Pancreas (tissue), 10 donors: ENCODE measurements around the gene DUSP3. TPM values are rescaled to one million over a fixed set of nuclear protein-coding genes. Genes with fewer than 3 reads are reported as not detected.

Experiments used
- ATAC-seq, 4 donors: fragments of 200-7000 bp; cut with Tn5 transposase; one replicate each; pipeline versions ENCODE4 v1.8.0 to v1.9.1; 2020; ENCODE audit warnings: mild to moderate bottlenecking in 4 of 4, moderate library complexity in 4 of 4
- DNase-seq, 6 donors: peaks; one replicate each; pipeline ENCODE4 v3.0.0-alpha.2; 2020
- FAIRE-seq: peaks from 2 replicates; lab custom pipeline; 2012; peaks lifted over from hg19 to GRCh38; lab: Jason Lieb, UNC
- H3K27ac ChIP-seq, 4 donors: fragments of 200-600 bp; sonication (generic); 1 replicate in 3 of 4; 2 replicates in 1 of 4; pipeline versions ENCODE4 v1.5.0 to v1.8.0; 2020
- H3K27me3 ChIP-seq, 4 donors: fragments of 200-600 bp; one replicate each; pipeline ENCODE4 v1.8.0; 2021
- H3K36me3 ChIP-seq, 3 donors: fragments of 200-600 bp; sonication (generic) in 1 of 3; one replicate each; pipeline versions ENCODE4 v1.5.0 to v1.8.0; 2020 to 2021
- H3K4me1 ChIP-seq, 3 donors: fragments of 200-600 bp; one replicate each; pipeline ENCODE4 v1.8.0; 2021
- H3K4me3 ChIP-seq, 4 donors: fragments of 200-600 bp; sonication (generic) in 2 of 4; one replicate each; pipeline versions ENCODE4 v1.5.0 to v1.8.0; 2020 to 2021
- H3K9me3 ChIP-seq, 4 donors: fragments of 200-600 bp; one replicate each; pipeline ENCODE4 v1.8.0; 2021
- CTCF ChIP-seq, 4 donors: fragments of 200-600 bp; sonication (generic) in 3 of 4; IDR thresholded peaks; one replicate each; pipeline versions ENCODE4 v1.5.0 to v1.8.0; 2021; ENCODE audit warnings: antibody characterized with exemption in 4 of 4
- WGBS, 2 donors: extraction: QIAGEN DNeasy Blood & Tissue Kit; methylation state at CpG; one replicate each; pipeline ENCODE4 v1.1.7; 2013; 5-methylcytosine and 5-hydroxymethylcytosine counted together
- intact Hi-C, 3 donors: fragments of 100-400 bp; cut with DNase I; formaldehyde crosslinking; loops; one replicate each; pipeline versions ENCODE4 v1.11.1 to v1.14.2; 2022
- polyA plus RNA-seq, 2 donors: library from polyadenylated mRNA; stranded (reverse); fragments of 200-250 nt; gene quantifications; one replicate each; pipeline ENCODE4 v1.2.3, GENCODE V29; 2013
- total RNA-seq, 6 donors: library from RNA; stranded (reverse); fragmentation: NEBNext Ultra II Directional in 4 of 6; extraction: Animal tissue kit (Norgen Biotek cat#: 25700) in 4 of 6; gene quantifications; one replicate each; pipeline versions ENCODE4 v1.2.1 to v1.2.4, GENCODE V29; 2021 to 2023
- donor health status: healthy with polysubstance abuse.
- donor health status: DM: no; HTN: no; CAD: no; lungs with moderate emphysema.
- donor health status: DM: no; HTN: no; CAD: no.
- donor health status: control.
- donor health status: control.
- donor health status: Bipolar disorder and iron deficiency.
- donor health status: DM: yes; HTN: yes; CAD: no.
- donor health status: DM: no; HTN: no; CAD: no.
- donor health status: DM: no; HTN: no; CAD: no.
- donor health status: DM: yes; HTN: yes; CAD: no.

Gene DUSP3
- total and polyA plus RNA-seq, 8 donors, result 29.4 to 52.3 (median 40.7) TPM

- H3K27ac ChIP-seq, result no peak overlapping the region
- intact Hi-C loops, result loop anchor here (2.0 to 10.0 kb wide), 3 partner anchors 63 to 195 kb away; no protein-coding TSS in a partner anchor
- DNase-seq (no peak), FAIRE-seq (no peak), ATAC-seq (no peak)
- H3K9me3 ChIP-seq, result no peaks in the 10 kb centered on the region
- WGBS, 2 donors, result 46 to 58% methylated on average over 7 of the region's 7 CpGs
- H3K4me1 ChIP-seq, result no peaks in the 10 kb centered on the region
- no peaks in the 10 kb centered on the region for H3K36me3 ChIP-seq
- peaks cover 0 to 7% (median 0%) of the 10 kb centered on the region in 4 donors for H3K27me3 ChIP-seq
- TF ChIP-seq CTCF (IDR thresholded peaks at IDR 0.05), result no peak
- H3K4me3 ChIP-seq, result no peak overlapping the region
These were observed 18.9 kb downstream of the DUSP3 start for GRCh38 chr17:43759836-43760235.

- DNase-seq, result no peak
- TF ChIP-seq CTCF (IDR thresholded peaks at IDR 0.05), result no peak
- Histone ChIP-seq H3K4me1 (no peaks in the 10 kb centered on the region), H3K4me3 (no peak within 1 kb of the TSS), H3K9me3 (no peaks in the 10 kb centered on the region), H3K27ac (no peak within 1 kb of the TSS), H3K36me3 (no peaks in the 10 kb centered on the region), H3K27me3 (peaks cover 0 to 7% (median 0%) of the 10 kb centered on the region in 4 donors)
- intact Hi-C loops, result loop anchor here (2.0 to 10.0 kb wide), 3 partner anchors 61 to 194 kb away; no protein-coding TSS in a partner anchor
- 63 to 76% methylated on average over 24 of the region's 24 CpGs for WGBS, 2 donors
- ATAC-seq, result no peak
- FAIRE-seq, result no peak
These were observed 20.1 kb downstream of the DUSP3 start, which contains the start of gene SOST for GRCh38 chr17:43758497-43759174. Gene SOST (minus strand): TSS chr17:43758791. CDS start chr17:43758741, 50 bp downstream.

- ATAC-seq (no peak), FAIRE-seq (no peak), DNase-seq (no peak)
- no peaks in the 10 kb centered on the region for H3K9me3 ChIP-seq
- no peak overlapping the region for H3K4me3 ChIP-seq
- H3K27me3 ChIP-seq, result peaks cover 0 to 7% (median 0%) of the 10 kb centered on the region in 4 donors
- no peaks in the 10 kb centered on the region for H3K36me3 ChIP-seq
- intact Hi-C loops, result loop anchor here (2.0 to 10.0 kb wide), 3 partner anchors 61 to 193 kb away; no protein-coding TSS in a partner anchor
- no peaks in the 10 kb centered on the region for H3K4me1 ChIP-seq
- 41 to 53% methylated on average over 6 of the region's 6 CpGs for WGBS, 2 donors
- TF ChIP-seq CTCF (IDR thresholded peaks at IDR 0.05), result no peak
- H3K27ac ChIP-seq, result no peak overlapping the region
These were observed 20.7 kb downstream of the DUSP3 start for GRCh38 chr17:43758086-43758485.

- no peak overlapping the region for H3K4me3 ChIP-seq
- intact Hi-C loops, result loop anchor here in 2 of 3 donors (5.0 to 10.0 kb wide), 2 partner anchors 60 to 192 kb away; no protein-coding TSS in a partner anchor
- H3K4me1 ChIP-seq, result no peaks in the 10 kb centered on the region
- TF ChIP-seq CTCF (IDR thresholded peaks at IDR 0.05), result no peak
- WGBS, 2 donors, result 62 to 65% methylated on average over 8 of the region's 8 CpGs
- FAIRE-seq (no peak), ATAC-seq (no peak), DNase-seq (no peak)
- no peaks in the 10 kb centered on the region for H3K9me3 ChIP-seq
- H3K27me3 ChIP-seq, result peaks cover 0 to 7% (median 0%) of the 10 kb centered on the region in 4 donors
- H3K27ac ChIP-seq, result no peak overlapping the region
- no peaks in the 10 kb centered on the region for H3K36me3 ChIP-seq
These were observed 21.6 kb downstream of the DUSP3 start for GRCh38 chr17:43757171-43757660.
